GOT3 (cell line): ENCODE data around the gene EN2.

Experiments used
- DNase-seq: peaks from one replicate; lab custom pipeline; 2025; ENCODE audit warnings: mixed read lengths; lab: John Stamatoyannopoulos, UW

Gene EN2

DNA sequence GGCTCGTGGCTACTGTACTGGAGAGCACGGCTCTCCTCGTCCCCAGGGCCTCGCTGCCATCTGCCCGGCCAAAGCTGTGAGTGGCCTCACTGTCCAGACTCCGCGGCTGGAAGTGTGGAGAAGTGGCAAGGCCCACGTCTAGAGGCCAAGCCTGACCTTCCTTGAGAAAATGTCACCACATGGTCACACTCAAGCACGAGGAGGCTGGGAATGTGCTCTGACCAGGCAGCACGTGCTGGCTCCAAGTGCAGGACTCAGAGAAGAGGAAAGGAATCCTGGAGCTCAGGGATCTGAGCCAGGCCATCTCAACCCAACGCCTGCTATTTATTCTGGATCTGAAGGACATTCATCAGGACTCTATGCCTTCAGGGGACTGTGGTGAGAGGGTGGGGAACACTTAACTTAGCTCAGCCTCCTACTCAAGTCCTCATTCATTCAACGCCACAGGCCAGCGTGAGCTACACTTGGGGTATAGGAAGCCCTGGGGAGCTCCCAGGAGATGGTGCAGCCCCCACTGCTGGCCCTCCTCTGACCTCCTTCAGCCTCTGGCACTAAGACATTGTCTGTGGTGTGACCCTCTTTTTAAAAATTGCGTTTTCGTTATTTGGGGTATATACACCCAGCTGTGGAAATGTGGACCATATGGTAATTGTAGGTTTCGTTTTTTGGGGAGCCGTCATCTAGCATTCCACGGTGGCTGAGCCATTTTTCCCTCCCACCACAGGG lies 29.0 kb downstream of the EN2 start:
- no peak for DNase-seq

DNA sequence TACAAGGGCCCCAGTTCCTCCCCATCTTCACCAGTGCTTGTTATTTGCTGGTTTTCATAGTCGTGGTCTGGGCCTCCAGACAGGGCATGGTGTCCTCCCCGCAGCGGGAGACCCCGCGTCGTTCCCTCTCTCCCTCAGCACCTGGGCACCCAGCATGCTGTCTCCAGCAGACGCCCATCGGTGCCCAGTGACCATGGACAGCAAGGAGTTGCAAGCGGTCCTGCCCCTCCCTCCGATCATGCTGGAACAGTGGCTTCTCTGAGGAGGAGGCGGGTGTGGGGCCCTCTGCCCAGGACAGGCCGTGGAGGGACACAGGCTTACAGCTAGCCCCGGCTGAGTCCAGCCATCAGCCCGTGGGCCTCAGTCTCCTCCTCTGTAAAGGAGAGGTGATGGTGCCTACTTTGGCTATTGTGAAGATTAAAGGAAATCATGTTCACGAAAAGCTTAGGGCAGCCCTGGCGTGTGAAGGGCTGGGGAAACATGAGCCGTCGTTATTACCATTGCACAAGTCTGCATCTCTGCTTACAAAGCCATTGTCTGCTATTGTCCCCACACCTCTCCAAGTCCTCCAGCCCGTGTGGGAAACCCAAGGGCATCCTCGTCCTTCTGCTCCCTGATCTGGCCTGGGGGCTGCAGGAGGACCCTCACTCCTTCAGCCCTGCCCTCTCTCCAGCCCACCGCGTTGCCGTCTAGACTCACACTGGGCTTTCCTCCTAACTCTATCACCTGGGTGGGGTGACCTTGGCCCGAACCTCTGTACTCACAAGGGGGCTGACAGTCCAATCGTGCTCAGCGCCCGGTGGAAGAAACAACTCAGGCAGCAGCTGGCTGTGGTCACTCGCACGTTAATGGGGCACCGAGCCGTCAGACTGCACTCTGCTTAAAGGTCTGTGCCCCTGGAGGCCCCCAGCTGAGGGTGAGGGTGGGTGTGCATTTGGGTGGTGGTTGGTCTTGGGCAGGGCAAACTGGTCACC lies 29.9 kb downstream of the EN2 start:
- DNase-seq: no peak

DNA sequence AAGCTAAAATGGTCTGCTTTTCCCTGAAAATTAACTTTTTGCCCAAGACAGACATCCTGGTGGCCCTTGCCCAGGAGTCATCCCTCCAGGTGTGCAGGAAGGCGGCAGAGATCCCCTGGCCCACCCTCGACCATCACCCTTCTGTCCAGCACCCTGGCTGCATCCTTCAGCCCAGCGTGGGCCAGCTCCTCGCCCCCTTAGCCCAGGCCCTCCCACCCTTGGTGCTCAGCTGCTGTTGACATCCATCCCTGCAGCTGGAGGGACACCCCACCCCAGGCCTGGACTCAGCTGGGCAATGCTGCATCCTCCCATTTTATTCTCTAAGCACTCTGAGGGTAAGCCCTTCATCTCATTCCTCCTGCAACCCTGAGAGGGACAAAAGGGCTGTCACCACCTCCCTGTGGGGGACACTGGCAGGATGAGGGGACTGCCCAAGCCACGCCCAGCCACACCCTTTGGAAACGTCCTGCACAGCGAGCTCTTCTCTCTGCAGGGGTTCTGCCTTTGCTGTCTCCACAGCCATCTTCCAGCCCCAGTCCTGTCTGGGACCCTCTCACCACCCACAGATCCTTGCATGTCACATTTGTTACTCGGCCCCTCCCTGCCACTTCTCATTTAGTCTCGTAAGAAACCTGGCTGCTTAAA lies 30.7 kb downstream of the EN2 start:
- no peak for DNase-seq

DNA sequence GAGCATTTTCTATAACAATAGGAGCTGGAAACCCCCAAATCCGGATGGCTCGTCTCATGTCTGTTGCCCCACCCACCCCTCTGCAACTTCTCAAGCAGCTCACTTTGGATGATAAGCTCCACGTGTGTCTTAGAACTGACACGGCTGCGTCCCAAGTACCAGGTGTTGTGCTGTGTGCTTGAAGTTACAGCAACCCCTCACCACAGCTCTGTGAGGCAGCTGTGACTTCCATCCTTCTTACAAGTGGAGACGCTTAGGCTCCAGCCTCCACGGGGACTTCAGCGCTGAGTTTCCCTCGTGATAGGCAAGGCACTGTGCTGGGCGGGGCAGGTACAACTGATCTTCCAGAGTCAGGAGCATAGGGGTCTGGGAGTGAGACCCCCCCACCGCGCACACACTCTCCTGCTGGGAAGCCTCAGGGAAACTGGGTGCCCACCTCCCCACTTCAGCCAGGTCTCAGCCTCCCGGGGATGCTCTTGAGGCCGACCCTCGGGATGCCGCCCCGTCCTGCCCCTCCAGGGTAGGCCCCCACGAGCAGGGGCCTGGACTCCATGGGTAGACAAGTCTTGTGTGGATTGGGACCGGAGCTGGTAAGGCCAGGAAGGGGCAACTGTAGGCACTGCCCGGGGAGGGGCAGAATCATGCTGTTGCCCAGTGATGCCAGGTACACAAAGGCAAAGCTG lies 31.4 kb downstream of the EN2 start:
- DNase-seq: no peak

DNA sequence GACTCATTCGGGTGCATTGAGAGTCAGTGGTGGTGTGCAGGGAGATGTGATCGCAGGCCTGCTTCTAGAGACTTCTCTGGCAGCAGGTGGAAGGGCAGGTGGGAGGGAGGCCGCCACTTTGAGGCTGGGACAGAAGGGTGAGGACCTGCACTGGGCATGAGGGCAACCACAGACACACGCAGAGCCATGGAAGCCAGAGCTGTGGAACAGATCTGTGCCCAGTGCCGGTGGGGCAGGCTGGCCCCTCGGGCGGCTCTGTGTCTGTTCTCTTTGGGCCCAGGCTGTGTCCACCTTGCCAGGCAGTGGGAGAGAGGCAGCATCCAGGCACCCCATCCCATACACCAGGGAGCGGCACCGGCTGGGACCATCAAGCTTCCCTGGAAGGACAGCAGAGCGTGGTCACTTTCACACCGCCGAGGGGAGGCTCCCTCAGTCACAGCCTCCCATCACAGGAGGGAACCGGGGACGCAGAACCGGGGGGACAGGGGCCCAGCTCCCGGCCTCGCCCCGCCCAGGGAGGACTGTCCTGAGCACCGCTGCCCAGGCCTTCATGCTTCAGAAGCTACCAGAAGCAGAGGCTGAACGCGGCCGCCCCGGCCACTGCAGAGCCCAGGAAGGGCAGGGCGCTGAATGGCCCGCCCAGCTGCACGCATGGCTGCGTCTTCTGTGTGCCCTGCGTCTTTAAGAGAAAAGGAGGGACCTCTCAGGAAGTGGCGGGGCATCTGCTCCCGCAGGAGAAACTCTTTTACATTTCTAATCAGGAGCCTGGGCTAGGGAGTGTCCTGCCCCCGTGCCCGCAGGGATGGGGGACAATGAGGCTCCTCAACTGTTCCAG lies 32.1 kb downstream of the EN2 start:
- no peak for DNase-seq

DNA sequence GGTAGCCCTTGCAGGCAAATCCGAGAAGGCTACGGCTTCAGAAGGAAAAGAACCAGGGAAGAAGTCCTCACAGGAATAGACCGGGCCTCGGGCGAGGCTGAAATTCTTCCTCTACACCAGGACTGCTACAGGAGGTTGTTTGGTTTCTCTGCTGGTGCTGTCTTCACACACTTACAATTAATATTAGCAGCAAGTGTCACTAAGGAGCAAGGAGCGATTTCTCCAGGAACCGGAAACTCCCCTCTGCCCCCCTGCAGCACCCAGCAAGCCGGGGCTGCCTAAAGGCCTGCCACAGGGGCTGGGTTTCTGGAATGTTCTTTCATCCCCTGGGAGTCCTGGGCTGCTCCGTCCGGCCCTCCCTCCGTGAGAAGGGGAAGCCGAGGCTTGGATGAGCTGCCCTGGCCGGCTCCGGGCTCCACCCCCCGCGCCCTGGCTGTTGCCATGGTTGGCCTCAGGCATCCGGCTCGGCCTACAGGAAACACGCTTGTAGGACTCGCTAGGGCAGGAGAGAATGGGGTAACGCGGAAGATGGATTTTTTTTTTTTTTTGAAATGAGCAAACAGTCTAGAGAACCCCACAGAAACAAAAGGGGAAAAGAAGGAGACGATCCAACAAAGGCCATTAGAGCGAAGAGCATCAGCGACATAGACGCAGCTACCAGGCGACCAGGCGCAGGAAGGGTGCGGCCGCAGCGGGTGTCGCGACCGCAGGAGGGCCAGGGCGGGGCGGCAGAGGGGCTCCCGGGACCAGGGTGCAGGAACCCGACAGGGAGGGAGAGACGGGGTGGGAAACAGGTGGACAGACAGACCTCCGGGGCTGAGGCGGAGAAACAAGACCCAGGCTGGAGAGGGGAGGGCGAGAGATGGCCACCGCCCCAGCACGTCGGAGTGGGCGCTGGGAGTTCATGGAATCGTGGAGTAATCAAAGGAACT lies 33.0 kb downstream of the EN2 start:
- DNase-seq: no peak

DNA sequence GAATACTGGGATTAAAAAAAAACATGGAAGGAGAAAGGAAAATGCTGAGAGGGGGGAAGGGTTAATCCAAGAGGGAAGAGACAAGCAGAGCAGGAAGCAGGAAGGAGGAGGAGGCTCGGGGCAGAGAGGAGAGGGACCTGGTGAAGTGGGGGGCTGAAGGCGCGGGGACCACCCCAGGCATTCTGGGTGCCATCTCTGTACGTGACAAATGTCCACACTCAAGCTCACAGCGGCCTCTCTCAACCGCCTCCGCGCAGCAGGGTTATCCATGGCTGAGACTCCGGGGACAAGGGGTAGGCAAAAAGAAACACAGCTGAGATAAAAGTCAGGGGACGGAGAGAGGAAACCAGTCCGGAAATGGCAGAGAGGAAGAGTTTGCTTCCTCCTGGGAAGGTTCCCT lies 33.9 kb downstream of the EN2 start:
- DNase-seq: no peak

DNA sequence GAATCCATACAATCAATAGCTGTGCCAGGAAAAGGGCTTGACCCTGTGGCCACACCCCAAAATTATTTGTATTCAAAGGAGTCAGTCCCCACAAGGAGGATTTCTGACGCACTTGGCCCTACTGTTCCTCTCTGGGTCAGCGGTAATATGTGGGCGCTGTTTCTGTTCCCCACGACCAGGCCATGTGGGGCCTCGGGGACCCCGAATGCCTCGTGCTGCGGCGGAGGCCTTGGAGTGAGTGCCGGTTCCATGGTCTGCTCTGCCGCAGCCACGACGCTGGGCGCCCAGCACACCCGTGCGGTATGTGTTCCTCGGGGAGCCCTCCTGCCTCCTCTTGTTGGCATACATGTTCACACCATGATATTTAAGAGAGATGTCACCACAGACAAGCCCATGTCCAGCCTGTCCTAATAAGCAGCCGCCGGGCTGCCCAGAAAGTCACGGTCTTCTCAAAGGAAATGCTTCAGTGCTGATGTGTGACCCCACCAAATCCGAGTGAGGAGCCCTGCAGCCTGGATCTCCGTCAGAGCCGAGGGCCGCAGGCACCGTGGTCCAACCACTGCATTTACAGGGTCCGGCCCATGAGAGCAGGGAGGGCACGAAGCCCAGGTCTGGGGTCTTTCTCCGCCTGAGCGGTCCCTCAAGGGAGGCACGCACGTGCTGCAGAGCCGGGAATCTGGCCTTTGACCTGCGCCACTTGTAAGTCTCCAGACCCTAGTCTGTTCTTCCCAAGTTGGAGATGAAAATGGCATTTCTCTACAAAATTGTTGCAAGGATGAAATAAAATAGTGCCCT lies 36.0 kb downstream of the EN2 start:
- DNase-seq: no peak

DNA sequence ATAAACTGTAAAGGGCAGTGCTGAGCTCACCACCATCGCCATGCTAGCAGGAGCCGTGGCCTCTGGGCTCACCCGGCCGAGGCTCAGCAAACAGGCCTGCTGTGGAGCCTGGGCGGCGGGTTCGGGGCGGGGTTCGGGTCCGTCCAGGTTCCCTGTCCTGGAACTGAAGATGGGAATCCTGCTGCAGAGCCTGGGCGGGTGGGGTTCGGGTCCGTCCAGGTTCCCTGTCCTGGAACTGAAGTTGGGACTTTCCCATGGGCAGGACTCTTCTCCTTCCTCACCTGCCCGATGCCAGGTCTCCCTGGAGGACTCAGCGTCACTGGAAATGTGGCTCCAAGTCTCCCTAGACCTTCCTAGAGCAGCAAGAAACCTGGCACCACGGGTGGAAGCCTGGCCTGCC lies 36.6 kb downstream of the EN2 start:
- no peak for DNase-seq

DNA sequence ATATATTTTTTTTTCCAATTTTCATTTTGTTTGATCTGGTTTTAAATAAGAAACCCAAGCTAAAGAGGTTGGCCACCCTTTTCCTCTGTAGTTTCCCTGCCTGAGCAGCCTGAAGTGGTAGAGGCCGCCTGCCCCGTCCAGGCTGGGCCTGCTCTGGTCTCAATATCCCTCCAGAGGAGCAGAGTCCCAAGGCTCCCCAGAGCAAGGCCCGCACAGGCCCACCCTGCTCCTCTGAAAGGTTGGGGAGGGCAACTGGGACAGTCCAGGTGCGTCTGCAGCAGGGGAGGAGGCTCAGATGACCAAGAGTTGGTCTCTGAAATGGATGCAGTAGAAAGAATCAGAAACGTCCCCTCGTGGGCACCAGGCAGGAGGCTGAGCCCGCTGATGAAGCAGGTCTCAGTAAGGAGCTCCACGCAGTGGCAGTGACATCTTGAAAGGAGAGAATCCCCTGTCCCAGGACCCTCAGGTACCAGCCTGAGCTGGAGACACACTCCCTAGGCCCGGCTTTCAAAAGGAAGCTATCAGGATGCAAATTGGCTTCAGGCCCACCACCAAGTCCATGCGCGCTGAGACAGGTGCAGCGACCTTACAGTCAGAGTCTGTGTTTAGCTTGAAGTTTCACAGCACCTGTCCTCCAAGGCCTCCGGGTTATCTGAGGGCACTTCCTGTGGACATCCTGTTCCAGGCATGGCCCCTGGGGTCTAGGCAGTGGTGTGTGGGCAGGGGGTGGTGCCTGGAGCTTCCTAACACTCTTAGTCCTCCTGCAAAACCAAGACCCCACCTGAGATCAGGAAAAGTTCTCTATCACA lies 37.7 kb downstream of the EN2 start:
- DNase-seq: no peak

DNA sequence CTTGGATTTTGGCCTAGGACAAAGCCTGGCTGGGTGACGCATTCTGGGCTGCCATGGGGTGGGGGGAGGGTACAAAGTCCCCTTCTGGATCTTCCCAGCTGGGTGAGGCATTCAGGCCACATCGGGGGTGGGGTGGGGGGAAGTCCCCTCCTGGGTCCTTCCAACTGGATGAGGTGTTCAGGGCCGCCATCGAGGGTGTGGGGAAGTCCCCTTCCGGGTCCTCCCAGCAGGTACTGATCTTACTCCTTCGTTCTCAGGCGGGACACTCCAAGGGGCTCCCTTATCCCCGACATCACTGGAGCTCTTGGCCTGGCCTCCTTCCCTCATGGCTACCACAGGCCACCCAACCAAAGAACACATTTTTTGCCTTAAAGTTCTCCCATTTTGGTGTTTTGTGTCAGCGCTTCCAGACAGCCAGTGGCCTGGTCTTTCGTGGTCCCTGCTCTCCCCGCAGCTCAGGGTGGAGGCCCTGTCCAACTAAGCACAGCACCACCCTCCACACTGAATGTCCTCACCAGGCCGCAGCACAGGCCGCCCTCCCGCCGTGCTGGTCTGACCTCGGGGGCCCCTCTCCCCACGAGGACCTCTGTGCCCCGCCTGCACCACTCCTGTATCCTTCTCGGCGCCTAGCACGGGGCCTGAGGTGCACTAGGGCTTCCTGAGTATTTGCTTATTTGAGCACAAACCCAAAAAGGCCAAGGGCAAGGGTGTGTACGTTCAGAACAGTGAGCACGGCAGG lies 38.5 kb downstream of the EN2 start:
- no peak for DNase-seq

DNA sequence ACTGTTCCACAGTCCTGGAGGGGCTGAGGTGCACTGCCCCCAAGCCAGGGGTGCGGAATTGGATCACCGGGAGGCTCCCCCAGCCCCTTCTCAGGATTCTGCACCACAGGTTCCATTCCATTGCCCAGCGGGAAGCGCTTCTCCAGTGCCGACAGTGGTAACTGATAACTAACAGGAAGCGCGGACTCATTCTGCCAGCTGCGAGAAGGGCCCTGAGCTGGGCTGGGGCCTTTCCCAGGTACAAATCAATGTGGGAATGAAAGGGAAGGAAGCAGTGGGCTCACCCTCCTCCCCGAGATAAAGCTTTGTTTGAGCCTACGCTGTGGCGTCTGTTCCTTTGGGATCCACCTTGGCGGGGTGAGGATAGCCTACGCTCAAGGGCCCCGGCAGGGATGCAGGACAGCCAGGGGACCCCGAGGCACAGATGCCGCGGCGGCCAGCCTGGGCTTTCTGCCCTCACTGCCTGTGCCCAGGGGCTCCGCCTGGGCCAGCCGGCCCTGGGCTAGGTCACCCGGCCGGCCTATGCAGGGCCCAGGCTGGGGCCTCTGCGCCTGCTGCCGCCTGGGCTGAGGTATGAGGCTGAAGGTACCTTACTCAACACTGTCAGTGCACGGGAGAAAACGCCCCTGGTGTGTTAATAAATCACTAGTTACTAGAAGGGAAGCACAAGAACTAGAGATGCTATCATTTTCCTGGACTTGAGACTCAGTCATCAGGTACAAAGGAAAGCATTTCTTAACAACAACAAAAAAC lies 39.4 kb downstream of the EN2 start:
- no peak for DNase-seq

DNA sequence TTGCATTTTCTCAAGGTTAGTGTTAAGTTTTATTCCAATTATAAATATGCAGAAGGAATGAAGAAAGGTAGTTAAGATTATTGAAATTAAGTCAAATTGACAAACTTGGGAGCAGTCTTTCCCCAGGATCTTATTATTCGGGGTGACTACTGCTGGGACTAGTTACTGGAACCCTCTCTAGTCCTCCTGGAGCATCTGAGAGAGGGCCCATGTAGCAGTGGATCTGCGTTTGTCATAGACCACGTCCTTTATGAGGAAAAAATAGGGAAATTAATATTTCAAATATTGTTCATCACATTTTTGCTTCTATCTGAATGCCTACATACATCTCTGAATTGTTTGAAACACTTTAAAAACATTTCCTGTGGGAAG lies 47.5 kb downstream of the EN2 start:
- no peak for DNase-seq

DNA sequence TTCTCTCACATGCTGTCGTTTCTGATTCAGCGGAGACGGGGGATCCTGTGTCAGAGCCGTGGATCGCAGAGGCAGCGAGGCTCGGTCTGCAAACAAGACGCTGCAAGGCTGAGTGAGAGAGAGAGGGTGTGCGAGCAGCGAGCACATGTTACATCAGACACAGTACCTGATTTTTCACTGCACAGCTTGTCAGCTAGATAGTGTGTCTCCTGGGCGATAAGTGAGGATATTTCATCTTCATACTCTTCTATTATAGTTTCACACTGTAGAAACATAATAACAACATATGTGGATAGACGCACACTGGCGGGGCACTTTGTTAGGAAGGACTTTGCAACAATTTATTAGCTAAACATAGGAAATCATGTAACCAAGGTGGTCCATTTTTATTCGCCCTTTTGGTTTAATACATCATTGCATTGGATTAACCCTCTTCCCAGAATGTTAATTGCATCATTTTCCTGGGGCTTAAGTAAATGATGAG lies 49.0 kb downstream of the EN2 start:
- no peak for DNase-seq

DNA sequence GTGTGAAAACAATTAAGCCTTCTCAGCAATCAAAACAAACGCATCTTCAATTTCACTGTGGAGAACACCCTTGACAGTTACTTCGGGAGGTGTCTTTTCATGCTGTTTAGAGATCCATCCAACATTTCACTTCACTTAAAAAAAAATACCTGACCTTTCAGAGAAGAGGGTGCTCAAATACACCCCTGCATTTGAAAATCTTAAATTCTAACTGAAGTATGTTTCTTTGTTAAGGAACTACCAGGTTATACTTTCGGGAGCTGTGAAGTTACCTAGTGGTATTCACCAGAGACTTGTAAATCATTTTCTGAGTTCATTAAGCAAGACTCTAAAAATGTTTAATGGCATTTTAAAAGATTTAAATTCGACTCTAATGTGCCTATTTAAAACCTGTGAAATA lies 49.6 kb downstream of the EN2 start:
- no peak for DNase-seq

DNA sequence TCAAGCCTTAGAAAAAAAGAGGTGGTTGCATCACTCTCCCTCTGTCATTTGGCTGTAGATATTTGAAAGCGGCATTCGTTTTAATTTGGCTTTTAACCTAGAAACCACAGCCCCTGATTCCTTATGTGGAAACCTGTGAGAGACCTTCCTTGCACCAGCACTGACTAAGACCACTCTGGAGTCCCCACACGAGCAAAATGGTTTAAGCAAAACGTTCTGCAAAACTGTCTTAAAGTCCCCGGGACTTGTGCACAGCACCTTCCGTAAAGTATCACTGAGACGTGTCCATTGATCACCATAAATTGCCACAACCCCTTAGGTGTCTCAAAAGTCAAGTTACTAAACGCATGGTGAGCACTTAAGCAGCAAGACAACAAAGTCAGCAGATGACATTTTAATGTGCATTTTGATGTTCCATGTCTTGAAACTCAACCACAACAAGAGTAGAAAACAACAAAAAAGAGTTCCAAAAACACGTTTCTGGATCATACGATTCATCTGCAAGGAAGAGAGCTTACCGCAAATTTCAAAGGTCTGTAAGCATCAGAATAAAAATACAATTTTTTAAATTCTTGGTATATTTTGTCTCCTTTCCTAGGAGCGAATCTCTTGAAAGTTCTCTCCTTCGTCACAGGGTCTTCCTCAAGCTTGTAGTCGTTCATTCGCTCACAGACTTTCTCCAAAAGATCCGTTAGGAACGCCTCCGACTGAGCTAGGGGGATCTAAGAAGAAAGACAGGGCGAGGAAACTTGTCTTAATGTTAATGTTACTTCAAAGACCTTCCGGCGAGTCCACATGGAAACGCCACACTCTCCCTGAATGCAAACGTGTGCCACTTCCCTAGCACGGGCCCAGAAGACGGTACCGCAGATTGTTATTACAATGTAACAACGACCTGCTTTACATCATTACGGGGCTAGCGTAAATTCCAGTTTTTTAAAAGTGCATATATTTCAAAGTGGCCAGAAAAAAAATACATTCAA lies 50.7 kb downstream of the EN2 start:
- DNase-seq: no peak
